Measurements from ENCODE around the gene PSMB3. TPM values are rescaled to one million over a fixed set of nuclear protein-coding genes. Genes with fewer than 3 reads are reported as not detected.
A peak's percentile ranks its signal among the peaks of the same experiment; 100 is the strongest.

The PSMB3 gene
- total RNA-seq, 2 experiments from 2014 or later = 231 to 348 TPM

GRCh38 chr17:38751808-38752307 lies 683 bp upstream of the PSMB3 start:
- Histone ChIP-seq H4K20me1 (ENCODE audit: insufficient read depth, low read length) (no peaks in the 10 kb centered on the region), H3K9me2 (ENCODE audit: insufficient read depth, low read length) (no peaks in the 10 kb centered on the region), H3K4me1 (ENCODE audit: insufficient read depth, low read length, poor library complexity, severe bottlenecking) (peaks cover 40% of the 10 kb centered on the region), H3K36me3 (ENCODE audit: insufficient read depth, low read length) (peaks cover 31% of the 10 kb centered on the region), H3K27ac (ENCODE audit: low read depth, low read length, poor library complexity, severe bottlenecking) (peak overlapping the region; percentile 76), H3K4me2 (ENCODE audit: low read length) (peak overlapping the region; percentile 81), H3K4me3 (ENCODE audit: low read depth, low read length, poor library complexity, severe bottlenecking) (peak overlapping the region; percentile 79), H3K79me2 (ENCODE audit: insufficient read depth, low read depth, low read length) (peaks cover 27% of the 10 kb centered on the region), H3K9me3 (ENCODE audit: low read length) (no peaks in the 10 kb centered on the region), H2AFZ (ENCODE audit: low read length) (peak overlapping the region; percentile 52; the same call in 1 of the 2 replicates)
- no peak for TF ChIP-seq CTCF (conservative IDR thresholded peaks at IDR 0.05; ENCODE audit: low read length)
- no peak for TF ChIP-seq EZH2phosphoT487 (IDR thresholded peaks at IDR 0.05; ENCODE audit: borderline replicate concordance, low read depth, low read length)
- CTCF ChIA-PET (ENCODE audit: unreplicated experiment) = no interaction called here
- POLR2A ChIA-PET = interaction anchor here (0.5 to 1.5 kb wide), 6 partner anchors 15 to 1434 kb away, joined by 3 to 5 read pairs (median 4); partner anchors contain the start of gene RPL23
- intact Hi-C loops (cut with micrococcal nuclease; ENCODE audit: unreplicated experiment) = loop anchor here (2.0 to 5.0 kb wide), 3 partner anchors 100 to 400 kb away; partner anchors contain the start of genes PLXDC1 and RPL23
- BruUV-seq (replicated peaks) = TSS peak; percentile 97
- DNase-seq (ENCODE audit: low spot score) = peak; percentile 85

GRCh38 chr17:38753071-38753506 lies 548 bp downstream of the PSMB3 start:
- Histone ChIP-seq H3K9me3 (ENCODE audit: low read length) (no peaks in the 10 kb centered on the region), H2AFZ (ENCODE audit: low read length) (peak overlapping the region; percentile 35; the same call in 1 of the 2 replicates), H3K27ac (ENCODE audit: low read depth, low read length, poor library complexity, severe bottlenecking) (peak overlapping the region; percentile 48), H3K36me3 (ENCODE audit: insufficient read depth, low read length) (peaks cover 43% of the 10 kb centered on the region), H3K4me2 (ENCODE audit: low read length) (peak overlapping the region; percentile 93), H3K4me3 (ENCODE audit: low read depth, low read length, poor library complexity, severe bottlenecking) (peak overlapping the region; percentile 79), H3K9me2 (ENCODE audit: insufficient read depth, low read length) (no peaks in the 10 kb centered on the region), H4K20me1 (ENCODE audit: insufficient read depth, low read length) (no peaks in the 10 kb centered on the region), H3K79me2 (ENCODE audit: insufficient read depth, low read depth, low read length) (peaks cover 22% of the 10 kb centered on the region), H3K4me1 (ENCODE audit: insufficient read depth, low read length, poor library complexity, severe bottlenecking) (peaks cover 40% of the 10 kb centered on the region)
- TSS peak; percentile 81 for BruUV-seq (replicated peaks)
- no peak for DNase-seq (ENCODE audit: low spot score)
- no peak for TF ChIP-seq CTCF (conservative IDR thresholded peaks at IDR 0.05; ENCODE audit: low read length)
- TF ChIP-seq EZH2phosphoT487 (IDR thresholded peaks at IDR 0.05; ENCODE audit: borderline replicate concordance, low read depth, low read length) = no peak
- ChIA-PET CTCF (ENCODE audit: unreplicated experiment) (no interaction called here), POLR2A (interaction anchor here (1.5 kb wide), 1 partner anchor 101 kb away, joined by 4 read pairs; the partner anchor contains the start of gene RPL23)
- intact Hi-C loops (cut with micrococcal nuclease; ENCODE audit: unreplicated experiment) = loop anchor here (2.0 to 5.0 kb wide), 3 partner anchors 99 to 399 kb away; partner anchors contain the start of genes PLXDC1 and RPL23

- H3K9me2 ChIP-seq (ENCODE audit: insufficient read depth, low read length) = no peaks in the 10 kb centered on the region
- no peak overlapping the region for H2AFZ ChIP-seq (ENCODE audit: low read length)
- ChIA-PET CTCF (ENCODE audit: unreplicated experiment) (no interaction called here), POLR2A (interaction anchor here (0.6 to 0.7 kb wide), 3 partner anchors 26 to 55 kb away, joined by 3 to 4 read pairs (median 4); no protein-coding TSS in a partner anchor)
- no peaks in the 10 kb centered on the region for H4K20me1 ChIP-seq (ENCODE audit: insufficient read depth, low read length)
- H3K4me2 ChIP-seq (ENCODE audit: low read length) = no peak overlapping the region
- no peaks in the 10 kb centered on the region for H3K79me2 ChIP-seq (ENCODE audit: insufficient read depth, low read depth, low read length)
- no TSS peak for BruUV-seq (replicated peaks)
- peaks cover 93% of the 10 kb centered on the region for H3K36me3 ChIP-seq (ENCODE audit: insufficient read depth, low read length)
- H3K27ac ChIP-seq (ENCODE audit: low read depth, low read length, poor library complexity, severe bottlenecking) = no peak overlapping the region
- no peaks in the 10 kb centered on the region for H3K9me3 ChIP-seq (ENCODE audit: low read length)
- intact Hi-C loops (cut with micrococcal nuclease; ENCODE audit: unreplicated experiment) = no loop called here
- H3K4me3 ChIP-seq (ENCODE audit: low read depth, low read length, poor library complexity, severe bottlenecking) = no peak overlapping the region
- peak; percentile 55 for DNase-seq (ENCODE audit: low spot score)
- no peaks in the 10 kb centered on the region for H3K4me1 ChIP-seq (ENCODE audit: insufficient read depth, low read length, poor library complexity, severe bottlenecking)
- no peak for TF ChIP-seq EZH2phosphoT487 (IDR thresholded peaks at IDR 0.05; ENCODE audit: borderline replicate concordance, low read depth, low read length)
- TF ChIP-seq CTCF (conservative IDR thresholded peaks at IDR 0.05; ENCODE audit: low read length) = peak; percentile 75
Measured at GRCh38 chr17:38761612-38762011, 9.1 kb downstream of the PSMB3 start.
